B cell (primary cell): ENCODE data around the gene ANO2.

Source experiments
- EZH2 ChIP-seq: IDR thresholded peaks from 2 replicates; pipeline ENCODE4 v1.6.1; 2012; ENCODE audit warnings: borderline replicate concordance, low read depth, mild to moderate bottlenecking, moderate library complexity, low read length; ENCODE audit not compliant: insufficient read depth, poor library complexity, severe bottlenecking
- TF ChIP-seq, protein P1 (sequence below): fragments of 200-600 bp; IDR thresholded peaks from one replicate; pipeline ENCODE4 v1.8.0; 2022; ENCODE audit warnings: antibody characterized with exemption, mild to moderate bottlenecking

DNA sequence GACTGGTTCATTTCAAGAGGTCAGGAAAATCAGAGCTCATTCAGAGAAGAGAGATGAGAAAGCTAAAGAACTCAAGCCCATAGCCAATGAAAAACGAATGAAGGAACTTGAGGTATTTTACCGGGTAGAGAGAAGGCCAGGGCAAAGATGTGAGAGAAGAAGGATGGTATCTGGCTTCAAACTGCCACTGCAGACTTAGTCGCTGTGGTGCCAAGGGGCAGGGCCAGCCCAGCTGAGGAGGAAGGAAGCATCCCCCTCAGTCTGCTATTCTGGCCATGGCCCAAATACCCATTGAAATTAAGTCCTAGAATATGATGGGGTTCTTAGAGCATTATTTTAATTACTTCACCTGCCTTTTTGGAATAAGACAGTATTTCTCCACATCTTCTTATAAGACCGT is 69.2 kb downstream of the ANO2 start:
- TF ChIP-seq, protein P1, sequence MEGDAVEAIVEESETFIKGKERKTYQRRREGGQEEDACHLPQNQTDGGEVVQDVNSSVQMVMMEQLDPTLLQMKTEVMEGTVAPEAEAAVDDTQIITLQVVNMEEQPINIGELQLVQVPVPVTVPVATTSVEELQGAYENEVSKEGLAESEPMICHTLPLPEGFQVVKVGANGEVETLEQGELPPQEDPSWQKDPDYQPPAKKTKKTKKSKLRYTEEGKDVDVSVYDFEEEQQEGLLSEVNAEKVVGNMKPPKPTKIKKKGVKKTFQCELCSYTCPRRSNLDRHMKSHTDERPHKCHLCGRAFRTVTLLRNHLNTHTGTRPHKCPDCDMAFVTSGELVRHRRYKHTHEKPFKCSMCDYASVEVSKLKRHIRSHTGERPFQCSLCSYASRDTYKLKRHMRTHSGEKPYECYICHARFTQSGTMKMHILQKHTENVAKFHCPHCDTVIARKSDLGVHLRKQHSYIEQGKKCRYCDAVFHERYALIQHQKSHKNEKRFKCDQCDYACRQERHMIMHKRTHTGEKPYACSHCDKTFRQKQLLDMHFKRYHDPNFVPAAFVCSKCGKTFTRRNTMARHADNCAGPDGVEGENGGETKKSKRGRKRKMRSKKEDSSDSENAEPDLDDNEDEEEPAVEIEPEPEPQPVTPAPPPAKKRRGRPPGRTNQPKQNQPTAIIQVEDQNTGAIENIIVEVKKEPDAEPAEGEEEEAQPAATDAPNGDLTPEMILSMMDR = no peak
- TF ChIP-seq EZH2 = no peak
